Right lobe of liver (tissue), 6 donors: ENCODE data around the gene ERMAP. TPM values are rescaled to one million over a fixed set of nuclear protein-coding genes. Genes with fewer than 3 reads are reported as not detected.

Experiments
- ATAC-seq, 4 donors: fragments of 200-7000 bp; cut with Tn5 transposase; one replicate each; pipeline ENCODE4 v1.9.1; 2020; ENCODE audit warnings: mild to moderate bottlenecking in 4 of 4, moderate library complexity in 4 of 4
- DNase-seq, 3 donors: peaks; one replicate each; pipeline ENCODE4 v3.0.0-alpha.2; 2020
- H3K27ac ChIP-seq, 3 donors: fragments of 200-600 bp; one replicate each; pipeline ENCODE4 v1.8.0; 2022
- H3K27me3 ChIP-seq, 2 donors: fragments of 200-600 bp; one replicate each; pipeline ENCODE4 v1.8.0; 2022
- H3K36me3 ChIP-seq, 4 donors: fragments of 200-600 bp; sonication (generic) in 1 of 4; one replicate each; pipeline versions ENCODE4 v1.5.1 to v1.8.0; 2017 to 2022; ENCODE audit warnings: control low read depth in 1 of 4
- H3K4me1 ChIP-seq, 4 donors: fragments of 200-600 bp; sonication (generic) in 1 of 4; one replicate each; pipeline versions ENCODE4 v1.5.1 to v1.8.0; 2017 to 2022; ENCODE audit warnings: control low read depth in 1 of 4
- H3K4me3 ChIP-seq, 3 donors: fragments of 200-600 bp; one replicate each; pipeline ENCODE4 v1.8.0; 2022
- H3K9me3 ChIP-seq, 4 donors: fragments of 200-600 bp; sonication (generic) in 1 of 4; one replicate each; pipeline versions ENCODE4 v1.5.1 to v1.8.0; 2017 to 2022; ENCODE audit warnings: control low read depth in 1 of 4
- POLR2A ChIP-seq: fragments of 450-650 bp; IDR thresholded peaks from one replicate; pipeline ENCODE4 v1.6.1; 2017; ENCODE audit warnings: antibody characterized with exemption, mild to moderate bottlenecking
- WGBS: methylation state at CpG from one replicate; pipeline ENCODE4 v1.1.6; 2018; ENCODE audit warnings: low coverage, low lambda C conversion rate; ENCODE audit not compliant: insufficient coverage; ENCODE audit errors: missing lambda C conversion rate; 5-methylcytosine and 5-hydroxymethylcytosine counted together
- intact Hi-C, 2 donors: fragments of 100-400 bp; cut with DNase I; formaldehyde crosslinking; loops; one replicate each; pipeline versions ENCODE4 v1.11.2 to v1.14.1; 2022
- total RNA-seq, 6 experiments: library from RNA; depleted of rRNA in 2 of 6; stranded (reverse); fragments of >200 nt in 2 of 6; fragmentation: NEBNext Ultra II Directional in 3 of 6; extraction: Animal tissue kit (Norgen Biotek cat#: 25700) in 3 of 6; gene quantifications; one replicate each; pipeline versions ENCODE4 v1.1.0 to v1.2.4, GENCODE V29; 2016 to 2023
- TF ChIP-seq, protein P1 (sequence below), 4 donors: fragments of 200-600 bp in 3 of 4; fragments of 450-650 bp in 1 of 4; IDR thresholded peaks; one replicate each; pipeline versions ENCODE4 v1.5.1 to v1.8.0; 2016 to 2022; ENCODE audit warnings: antibody characterized with exemption in 4 of 4, mild to moderate bottlenecking in 2 of 4
- donor health status: DM: no; HTN: yes; CAD: no.
- donor health status: DM: no; HTN: no; CAD: no.
- donor health status: DM: no; HTN: no; CAD: no.
- donor health status: DM: no; HTN: yes; CAD: no.
- donor health status: DM: no; HTN: yes; CAD: no.

Gene ERMAP
- total RNA-seq, 6 experiments from 2014 or later: 6.6 to 16.2 (median 13.9) TPM

DNA sequence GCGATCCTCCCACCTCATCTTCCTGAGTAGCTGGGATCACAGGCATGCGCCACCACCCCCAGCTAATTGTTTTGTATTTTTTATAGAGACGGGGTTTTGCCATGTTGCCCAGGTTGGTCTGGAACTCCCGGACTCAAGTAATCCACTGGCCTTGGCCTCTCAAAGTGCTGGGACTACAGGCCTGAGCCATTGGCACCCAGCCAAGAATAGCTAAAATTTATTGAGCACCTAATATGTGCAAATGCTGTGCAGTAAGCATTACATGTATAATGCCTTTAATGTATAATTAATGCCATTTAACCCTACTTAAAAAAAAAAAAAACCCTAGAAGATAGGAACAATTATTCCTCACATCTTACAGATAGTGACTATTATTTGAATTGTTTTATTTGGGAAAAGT, 72.3 kb downstream of the ERMAP start:
- TF ChIP-seq, protein P1, sequence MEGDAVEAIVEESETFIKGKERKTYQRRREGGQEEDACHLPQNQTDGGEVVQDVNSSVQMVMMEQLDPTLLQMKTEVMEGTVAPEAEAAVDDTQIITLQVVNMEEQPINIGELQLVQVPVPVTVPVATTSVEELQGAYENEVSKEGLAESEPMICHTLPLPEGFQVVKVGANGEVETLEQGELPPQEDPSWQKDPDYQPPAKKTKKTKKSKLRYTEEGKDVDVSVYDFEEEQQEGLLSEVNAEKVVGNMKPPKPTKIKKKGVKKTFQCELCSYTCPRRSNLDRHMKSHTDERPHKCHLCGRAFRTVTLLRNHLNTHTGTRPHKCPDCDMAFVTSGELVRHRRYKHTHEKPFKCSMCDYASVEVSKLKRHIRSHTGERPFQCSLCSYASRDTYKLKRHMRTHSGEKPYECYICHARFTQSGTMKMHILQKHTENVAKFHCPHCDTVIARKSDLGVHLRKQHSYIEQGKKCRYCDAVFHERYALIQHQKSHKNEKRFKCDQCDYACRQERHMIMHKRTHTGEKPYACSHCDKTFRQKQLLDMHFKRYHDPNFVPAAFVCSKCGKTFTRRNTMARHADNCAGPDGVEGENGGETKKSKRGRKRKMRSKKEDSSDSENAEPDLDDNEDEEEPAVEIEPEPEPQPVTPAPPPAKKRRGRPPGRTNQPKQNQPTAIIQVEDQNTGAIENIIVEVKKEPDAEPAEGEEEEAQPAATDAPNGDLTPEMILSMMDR (IDR thresholded peaks at IDR 0.05): no peak
- no peak for TF ChIP-seq POLR2A
- Histone ChIP-seq H3K4me1 (no peaks in the 10 kb centered on the region), H3K9me3 (no peaks in the 10 kb centered on the region), H3K4me3 (no peak overlapping the region), H3K27ac (no peak overlapping the region), H3K27me3 (no peaks in the 10 kb centered on the region), H3K36me3 (no peaks in the 10 kb centered on the region)
- no peak for ATAC-seq
- DNase-seq: no peak
- intact Hi-C loops: no loop called here
- WGBS: 100% methylated on average over 1 of the region's 4 CpGs

GRCh38 chr1:42891465-42892138, 74.7 kb downstream of the ERMAP start:
- Histone ChIP-seq H3K9me3 (no peaks in the 10 kb centered on the region), H3K4me3 (no peak overlapping the region), H3K36me3 (no peaks in the 10 kb centered on the region), H3K27ac (no peak overlapping the region), H3K27me3 (no peaks in the 10 kb centered on the region), H3K4me1 (no peaks in the 10 kb centered on the region)
- 62% methylated on average over 5 of the region's 5 CpGs for WGBS
- ATAC-seq: no peak
- intact Hi-C loops: no loop called here
- no peak for DNase-seq
- no peak for TF ChIP-seq POLR2A

Other genes starting within 250 kb of the ERMAP start
- gene PPIH, start 158.7 kb upstream of the ERMAP start, total RNA-seq: 10 to 100 TPM in 2 of 6 experiments, 1 to 10 TPM in 4; 8.1 to 14.9 (median 9.2) TPM
- gene YBX1, start 134.7 kb upstream of the ERMAP start, total RNA-seq: 100 to 1,000 TPM; 144 to 325 (median 207) TPM
- 1 to 10 TPM in 1 of 6 experiments, not detected in 5; 1.0 TPM for gene CLDN19, start 76.9 kb upstream of the ERMAP start, total RNA-seq
- 10 to 100 TPM; 19.7 to 25.3 (median 21.6) TPM for gene P3H1, start 50.1 kb upstream of the ERMAP start, total RNA-seq
- gene C1orf50, start 49.9 kb upstream of the ERMAP start, total RNA-seq: 1 to 10 TPM; 4.7 to 6.4 (median 5.3) TPM
- gene TMEM269, start 32.1 kb upstream of the ERMAP start, total RNA-seq: under 1 TPM in 1 of 6 experiments, not detected in 5; 0.07 TPM
- 10 to 100 TPM in 3 of 6 experiments, 1 to 10 TPM in 3; 6.0 to 12.8 (median 10.6) TPM for gene SVBP, start 275 bp downstream of the ERMAP start, total RNA-seq
- gene ZNF691, start 29.5 kb downstream of the ERMAP start, total RNA-seq: 1 to 10 TPM; 5.0 to 9.5 (median 7.2) TPM
- 10 to 100 TPM in 1 of 6 experiments, 1 to 10 TPM in 4, under 1 TPM in 1; 0.74 to 34.3 (median 5.8) TPM for gene SLC2A1, start 141.7 kb downstream of the ERMAP start, total RNA-seq